Tibial artery (tissue), 4 donors: Measurements from ENCODE around the gene NTM.

Source experiments
- DNase-seq, 2 donors: peaks; one replicate each; pipeline ENCODE4 v3.0.0-alpha.2; 2019
- H3K27ac ChIP-seq, 2 donors: fragments of 200-600 bp; sonication (generic) in 1 of 2; 1 replicate in 1 of 2; 2 replicates in 1 of 2; pipeline ENCODE4 v1.5.1; 2018 to 2019; ENCODE audit warnings: mild to moderate bottlenecking in 1 of 2
- H3K27me3 ChIP-seq, 2 donors: fragments of 200-600 bp; sonication (generic) in 1 of 2; one replicate each; pipeline versions ENCODE4 v1.5.1 to v1.6.0; 2016 to 2019
- H3K36me3 ChIP-seq, 3 donors: fragments of 200-600 bp; sonication (generic) in 2 of 3; one replicate each; pipeline ENCODE4 v1.5.1; 2016 to 2019; ENCODE audit warnings: mild to moderate bottlenecking in 2 of 3
- H3K4me1 ChIP-seq, 4 donors: fragments of 200-600 bp; sonication (generic) in 2 of 4; 1 replicate in 3 of 4; 2 replicates in 1 of 4; pipeline ENCODE4 v1.5.1; 2016 to 2019
- H3K4me3 ChIP-seq, 2 donors: fragments of 200-600 bp; sonication (generic) in 1 of 2; 1 replicate in 1 of 2; 2 replicates in 1 of 2; pipeline ENCODE4 v1.5.1; 2018 to 2019; ENCODE audit warnings: mild to moderate bottlenecking in 2 of 2
- H3K9me3 ChIP-seq, 3 donors: fragments of 200-600 bp; sonication (generic) in 1 of 3; one replicate each; pipeline ENCODE4 v1.5.1; 2016 to 2019
- CTCF ChIP-seq, 2 experiments: fragments of 200-600 bp in 1 of 2; fragments of 450-650 bp in 1 of 2; IDR thresholded peaks; one replicate each; pipeline ENCODE4 v1.5.1; 2017 to 2019; ENCODE audit warnings: antibody characterized with exemption in 2 of 2, mild to moderate bottlenecking in 1 of 2, moderate library complexity in 1 of 2
- intact Hi-C: fragments of 100-400 bp; cut with DNase I; formaldehyde crosslinking; loops from one replicate; pipeline ENCODE4 v1.15.0; 2023; ENCODE audit warnings: low total_unique reads

The NTM gene

GRCh38 chr11:132208477-132209055 is 838.2 kb downstream of the NTM start:
- Histone ChIP-seq H3K4me3 (no peak overlapping the region), H3K27ac (no peak overlapping the region), H3K9me3 (no peaks in the 10 kb centered on the region), H3K4me1 (no peaks in the 10 kb centered on the region), H3K36me3 (no peaks in the 10 kb centered on the region), H3K27me3 (no peaks in the 10 kb centered on the region)
- no peak for TF ChIP-seq CTCF (IDR thresholded peaks at IDR 0.05)
- intact Hi-C loops: no loop called here
- no peak for DNase-seq

GRCh38 chr11:132211479-132211878 is 841.1 kb downstream of the NTM start:
- H3K27me3 ChIP-seq: no peaks in the 10 kb centered on the region
- H3K36me3 ChIP-seq: no peaks in the 10 kb centered on the region
- TF ChIP-seq CTCF (IDR thresholded peaks at IDR 0.05): no peak
- no peak overlapping the region for H3K4me3 ChIP-seq
- no peaks in the 10 kb centered on the region for H3K9me3 ChIP-seq
- H3K4me1 ChIP-seq: no peaks in the 10 kb centered on the region
- no peak for DNase-seq
- no peak overlapping the region for H3K27ac ChIP-seq
- intact Hi-C loops: no loop called here

GRCh38 chr11:132217856-132218255 is 847.4 kb downstream of the NTM start:
- no peak overlapping the region for H3K27ac ChIP-seq
- no peak overlapping the region for H3K4me3 ChIP-seq
- intact Hi-C loops: no loop called here
- no peak for DNase-seq
- no peaks in the 10 kb centered on the region for H3K4me1 ChIP-seq
- H3K27me3 ChIP-seq: no peaks in the 10 kb centered on the region
- no peaks in the 10 kb centered on the region for H3K9me3 ChIP-seq
- H3K36me3 ChIP-seq: no peaks in the 10 kb centered on the region
- no peak for TF ChIP-seq CTCF (IDR thresholded peaks at IDR 0.05)

GRCh38 chr11:132220474-132220873 is 850.1 kb downstream of the NTM start:
- H3K4me1 ChIP-seq: no peaks in the 10 kb centered on the region
- no peaks in the 10 kb centered on the region for H3K36me3 ChIP-seq
- intact Hi-C loops: no loop called here
- no peak for TF ChIP-seq CTCF (IDR thresholded peaks at IDR 0.05)
- no peak overlapping the region for H3K27ac ChIP-seq
- DNase-seq: no peak
- H3K27me3 ChIP-seq: no peaks in the 10 kb centered on the region
- H3K9me3 ChIP-seq: no peaks in the 10 kb centered on the region
- no peak overlapping the region for H3K4me3 ChIP-seq

GRCh38 chr11:132222345-132222744 is 851.9 kb downstream of the NTM start:
- Histone ChIP-seq H3K27me3 (no peaks in the 10 kb centered on the region), H3K9me3 (no peaks in the 10 kb centered on the region), H3K4me1 (no peaks in the 10 kb centered on the region), H3K36me3 (no peaks in the 10 kb centered on the region), H3K27ac (no peak overlapping the region), H3K4me3 (no peak overlapping the region)
- no peak for TF ChIP-seq CTCF (IDR thresholded peaks at IDR 0.05)
- intact Hi-C loops: no loop called here
- DNase-seq: no peak

- no peaks in the 10 kb centered on the region for H3K4me1 ChIP-seq
- intact Hi-C loops: no loop called here
- no peaks in the 10 kb centered on the region for H3K9me3 ChIP-seq
- H3K36me3 ChIP-seq: no peaks in the 10 kb centered on the region
- H3K27me3 ChIP-seq: no peaks in the 10 kb centered on the region
- TF ChIP-seq CTCF (IDR thresholded peaks at IDR 0.05): no peak
- no peak overlapping the region for H3K4me3 ChIP-seq
- H3K27ac ChIP-seq: no peak overlapping the region
- DNase-seq: no peak
These were observed 856.1 kb downstream of the NTM start for GRCh38 chr11:132226522-132226921.
